GM03348 (cell line): ENCODE results near the gene CES4A.
A peak's percentile ranks its signal among the peaks of the same experiment; 100 is the strongest.
"Not testable (repeated sequence)": the region's sequence is repeated elsewhere in the genome, so short reads cannot be mapped to it uniquely, and the experiment has no call there.

Source experiments
- DNase-seq: peaks from one replicate; pipeline ENCODE4 v3.0.0; 2012; ENCODE audit warnings: low spot score

CES4A gene

DNA sequence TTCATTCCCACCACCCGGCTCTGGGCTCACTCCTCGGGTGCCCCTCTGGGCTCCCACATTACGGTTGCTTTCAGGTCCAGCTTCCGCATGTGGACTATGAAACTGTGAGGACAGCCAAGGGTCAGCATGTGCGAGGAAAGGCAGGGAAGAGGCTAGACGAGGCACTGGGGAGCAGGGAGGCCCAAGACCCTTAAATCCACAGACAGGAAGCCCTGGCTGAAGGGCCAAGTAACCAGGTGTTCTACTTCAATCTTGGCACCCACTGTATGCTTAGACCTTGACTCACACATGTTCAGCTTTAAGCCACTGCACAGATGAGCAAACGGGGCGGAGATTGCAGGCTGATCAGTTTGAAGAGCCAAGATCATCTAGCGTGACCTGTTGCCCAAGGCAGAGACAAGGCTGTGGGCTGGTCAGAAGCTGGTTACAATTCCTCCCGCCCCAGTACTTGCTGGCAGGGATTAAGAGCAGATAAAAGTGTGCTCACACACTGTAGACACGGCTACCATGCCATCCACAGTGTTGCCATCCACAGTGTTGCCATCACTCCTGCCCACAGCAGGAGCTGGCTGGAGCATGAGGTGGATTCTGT lies at the start of gene CES4A:
TSS of gene CES4A (plus strand) at position 393 of the 592 bp plus-strand sequence. CDS start at position 577, 184 bp downstream.
- no peak for DNase-seq

DNA sequence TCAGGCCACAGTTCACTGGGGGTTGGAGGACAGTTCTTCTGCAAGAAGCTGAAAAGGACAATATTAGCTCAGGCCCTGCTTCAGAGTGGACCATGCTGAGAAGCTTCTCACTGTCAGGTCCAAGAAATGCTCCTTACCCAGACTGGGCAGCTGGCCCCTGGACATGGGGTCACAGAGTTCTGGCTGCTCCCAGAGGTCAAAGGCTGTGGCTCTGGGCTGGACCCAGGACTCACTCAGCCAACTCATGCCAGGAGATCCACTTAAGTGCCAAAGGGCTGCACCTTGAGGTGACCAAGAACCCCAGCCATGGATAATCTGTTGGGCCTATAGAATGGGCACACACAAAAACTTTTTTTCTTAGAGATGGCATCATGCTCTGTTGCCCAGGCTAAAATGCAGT lies 49.0 kb upstream of the CES4A start:
- no peak for DNase-seq

DNA sequence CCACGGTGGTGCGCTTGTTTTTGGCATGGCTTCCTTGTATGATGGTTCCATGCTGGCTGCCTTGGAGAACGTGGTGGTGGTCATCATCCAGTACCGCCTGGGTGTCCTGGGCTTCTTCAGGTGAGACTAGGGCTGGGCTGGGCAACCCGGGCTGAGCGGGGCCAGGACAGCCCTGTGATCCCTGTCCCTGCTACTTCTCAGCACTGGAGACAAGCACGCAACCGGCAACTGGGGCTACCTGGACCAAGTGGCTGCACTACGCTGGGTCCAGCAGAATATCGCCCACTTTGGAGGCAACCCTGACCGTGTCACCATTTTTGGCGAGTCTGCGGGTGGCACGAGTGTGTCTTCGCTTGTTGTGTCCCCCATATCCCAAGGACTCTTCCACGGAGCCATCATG lies 48.2 kb upstream of the CES4A start:
- DNase-seq, result no peak

DNA sequence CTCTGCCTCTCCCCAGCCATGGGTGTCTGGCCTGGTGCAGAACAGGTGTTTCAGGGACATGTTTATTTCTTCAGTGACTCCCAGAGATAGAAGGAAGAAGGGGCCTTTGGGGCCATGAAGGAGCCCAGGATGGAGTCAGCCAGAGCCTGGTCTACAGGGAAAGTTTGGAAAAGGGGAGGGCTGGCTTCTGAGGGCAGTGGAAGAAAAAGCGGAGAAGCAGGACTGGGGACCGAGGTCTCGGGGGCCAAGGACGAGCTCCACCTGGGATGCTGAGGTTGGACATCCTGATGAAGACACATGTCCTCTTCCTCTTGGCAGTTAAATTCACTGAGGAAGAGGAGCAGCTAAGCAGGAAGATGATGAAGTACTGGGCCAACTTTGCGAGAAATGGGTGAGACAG lies 45.4 kb upstream of the CES4A start:
- no peak for DNase-seq

DNA sequence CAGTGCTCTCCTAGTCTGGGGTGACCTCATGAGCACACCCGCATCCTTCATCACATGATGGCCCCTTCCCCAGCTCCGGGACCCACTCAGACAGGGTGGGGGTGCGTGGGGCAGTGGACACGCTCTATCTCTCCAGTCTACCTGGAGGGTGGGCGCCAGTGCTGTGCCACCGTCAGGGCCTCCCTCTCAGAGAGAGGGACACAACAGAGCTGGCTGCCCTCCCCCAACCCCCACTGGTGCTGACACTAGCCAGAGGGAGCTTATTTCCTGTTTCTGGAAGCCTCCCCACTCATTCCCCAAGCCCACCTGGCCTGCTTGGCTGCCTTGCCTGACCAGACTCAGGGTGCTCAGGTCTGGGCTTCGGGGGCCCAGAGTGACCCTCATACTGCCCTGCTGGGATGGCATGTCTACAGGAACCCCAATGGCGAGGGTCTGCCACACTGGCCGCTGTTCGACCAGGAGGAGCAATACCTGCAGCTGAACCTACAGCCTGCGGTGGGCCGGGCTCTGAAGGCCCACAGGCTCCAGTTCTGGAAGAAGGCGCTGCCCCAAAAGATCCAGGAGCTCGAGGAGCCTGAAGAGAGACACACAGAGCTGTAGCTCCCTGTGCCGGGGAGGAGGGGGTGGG lies 44.8 kb upstream of the CES4A start:
- no peak for DNase-seq

DNA sequence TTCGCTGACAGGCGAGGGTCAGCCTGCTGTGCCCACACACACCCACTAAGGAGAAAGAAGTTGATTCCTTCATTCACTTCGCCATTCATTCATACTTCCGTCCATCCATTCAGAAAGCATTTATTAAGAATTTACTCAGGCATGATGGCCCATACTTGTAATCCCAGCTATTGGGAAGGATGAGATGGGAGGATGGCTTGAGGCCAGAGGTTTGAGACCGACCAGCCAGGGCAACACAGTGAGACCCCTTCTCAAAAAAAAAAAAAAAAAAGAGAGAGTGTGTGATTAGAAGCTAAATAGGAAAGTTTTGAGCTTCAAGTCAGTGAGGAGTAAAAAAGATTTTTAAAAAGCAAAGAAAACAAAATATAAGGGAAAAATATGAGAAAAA lies 44.3 kb upstream of the CES4A start:
- DNase-seq, result no peak

DNA sequence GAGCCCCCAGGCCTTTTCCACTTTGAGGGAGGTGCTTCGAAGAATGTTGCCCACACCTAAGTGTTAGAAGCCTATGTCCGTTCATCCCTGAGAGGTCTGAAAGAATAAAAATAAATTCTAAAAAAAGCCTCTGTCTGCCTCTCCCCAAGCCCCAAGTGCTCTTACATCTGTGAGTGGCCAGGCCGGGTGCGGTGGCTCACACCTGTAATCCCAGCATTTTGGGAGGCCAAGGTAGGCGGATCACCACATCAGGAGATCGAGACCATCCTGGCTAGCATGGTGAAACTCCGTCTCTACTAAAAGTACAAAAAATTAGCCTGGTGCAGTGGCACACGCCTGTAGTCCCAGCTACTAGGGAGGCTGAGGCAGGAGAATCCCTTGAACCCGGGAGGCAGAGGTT lies 43.4 kb upstream of the CES4A start:
- DNase-seq, result not testable (repeated sequence)

DNA sequence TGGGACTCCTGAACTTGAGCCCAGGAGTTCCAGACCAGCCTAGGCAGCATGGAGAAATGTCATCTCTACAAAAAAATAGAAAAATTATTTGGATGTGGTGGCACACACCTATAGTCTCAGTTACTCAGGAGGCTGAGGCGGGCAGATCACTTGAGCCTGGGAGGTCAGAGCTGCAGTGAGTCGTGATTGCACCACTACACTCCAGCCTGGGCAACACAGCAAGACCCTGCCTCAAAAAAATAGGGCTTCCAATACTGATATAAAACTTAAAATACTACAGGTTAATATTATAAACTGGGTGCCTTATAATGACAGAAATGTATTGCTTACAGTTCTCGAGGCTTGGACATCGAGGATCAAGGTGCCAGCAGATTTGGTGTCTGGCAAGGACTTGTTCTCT lies 42.5 kb upstream of the CES4A start:
- no peak for DNase-seq

DNA sequence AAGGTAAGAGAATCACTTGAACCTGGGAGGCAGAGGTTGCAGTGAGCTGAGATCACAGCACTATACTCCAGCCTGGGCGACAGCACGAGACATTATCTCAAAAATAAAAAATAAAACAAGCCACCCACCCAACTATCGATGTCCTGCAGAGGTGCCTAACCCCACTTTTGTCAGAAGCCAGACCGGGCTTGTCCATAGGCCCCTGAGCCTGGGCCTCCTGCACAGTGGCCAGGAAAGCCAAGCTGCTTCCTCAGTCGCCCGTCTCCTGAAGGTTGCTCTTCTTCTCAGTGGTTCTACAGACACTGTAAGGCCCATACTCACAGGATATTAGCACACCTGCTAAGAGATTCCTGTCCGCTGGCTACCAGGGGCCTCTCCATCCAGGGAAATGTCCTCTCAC lies 41.8 kb upstream of the CES4A start:
- no peak for DNase-seq

DNA sequence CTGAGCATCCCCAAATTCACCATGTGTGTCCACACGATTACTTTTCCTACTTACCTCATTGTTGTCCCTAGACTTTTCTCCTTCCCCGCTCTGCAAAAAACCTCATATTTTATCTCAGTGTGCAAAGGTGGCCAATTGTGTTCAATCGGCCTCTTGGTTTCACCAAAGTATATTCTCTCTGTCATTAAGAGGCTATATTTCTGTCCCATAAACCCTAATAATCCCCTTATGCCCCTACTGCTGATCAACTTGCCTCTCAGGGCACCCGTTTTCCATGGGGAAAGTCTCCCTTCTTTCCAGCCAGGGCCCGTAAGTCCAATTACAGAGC lies 41.5 kb upstream of the CES4A start:
- DNase-seq, result no peak

DNA sequence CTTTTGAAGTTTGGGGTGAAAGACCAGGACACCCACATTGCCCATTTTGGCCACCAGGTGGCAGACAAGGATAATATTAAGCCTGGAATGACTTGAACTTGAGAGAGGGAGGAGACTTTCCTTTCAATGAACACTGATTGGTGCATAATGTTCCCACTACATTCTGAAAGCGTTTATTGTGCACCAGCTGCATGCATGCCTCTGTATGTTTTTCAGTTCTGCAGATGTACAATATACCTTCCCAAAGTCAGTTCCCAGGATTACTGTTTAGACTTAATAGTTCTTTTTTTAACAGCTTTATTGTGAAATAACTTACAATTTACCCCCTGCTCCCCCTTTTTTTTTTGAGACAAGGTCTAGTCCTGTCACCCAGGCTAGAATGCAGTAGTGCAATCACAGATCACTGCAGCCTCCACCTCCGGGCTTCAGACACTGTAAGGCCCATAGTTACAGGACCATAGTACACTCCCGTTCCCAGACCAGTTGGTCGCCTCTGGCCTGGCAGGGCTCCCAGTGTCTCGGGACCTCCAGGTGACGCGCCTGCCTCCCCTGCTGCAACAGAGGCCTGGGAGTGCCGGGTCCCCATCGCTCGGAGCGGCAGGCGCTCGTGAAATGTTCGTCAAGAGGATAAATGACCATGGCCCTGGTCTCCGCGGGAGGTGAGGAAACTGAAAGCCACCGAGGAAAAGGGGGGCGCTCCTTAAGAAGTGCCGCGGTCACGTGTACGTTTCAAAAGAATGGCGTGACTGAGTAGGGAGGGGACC lies 40.9 kb upstream of the CES4A start:
- DNase-seq, result peak; percentile 93

DNA sequence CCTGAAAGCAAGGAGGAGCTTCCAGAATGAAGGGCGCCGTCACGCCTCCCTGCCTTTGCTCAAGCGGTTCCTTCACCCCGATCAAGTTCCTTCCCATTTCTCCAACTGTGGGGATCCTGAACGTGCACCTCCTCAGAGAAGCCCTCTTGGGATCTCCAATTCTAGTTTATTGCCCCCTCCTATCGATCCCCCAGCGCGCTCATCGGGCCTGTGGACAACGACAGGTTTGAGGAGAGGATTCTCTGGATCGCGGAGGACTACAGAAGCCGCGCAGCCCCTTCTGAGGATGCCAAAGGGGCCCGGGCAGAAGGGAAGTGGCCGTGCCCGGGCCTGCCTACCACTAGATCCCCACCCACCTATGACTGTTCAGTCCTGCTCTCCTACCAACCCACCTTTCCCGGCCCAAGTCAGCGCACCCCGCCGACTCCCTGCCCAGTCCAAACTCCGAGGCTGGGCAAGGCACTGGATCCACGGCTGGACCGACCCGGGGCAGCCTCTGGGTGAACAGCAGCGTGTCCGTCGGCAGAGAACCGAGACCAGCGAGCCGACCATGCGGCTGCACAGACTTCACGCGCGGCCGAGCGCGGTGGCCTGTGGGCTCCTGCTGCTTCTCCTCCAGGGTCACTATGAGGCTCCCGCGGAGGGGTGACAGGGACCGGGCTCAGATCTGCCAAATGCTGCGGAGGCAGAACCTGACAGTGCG lies 40.1 kb upstream of the CES4A start:
- DNase-seq, result peak; percentile 44

DNA sequence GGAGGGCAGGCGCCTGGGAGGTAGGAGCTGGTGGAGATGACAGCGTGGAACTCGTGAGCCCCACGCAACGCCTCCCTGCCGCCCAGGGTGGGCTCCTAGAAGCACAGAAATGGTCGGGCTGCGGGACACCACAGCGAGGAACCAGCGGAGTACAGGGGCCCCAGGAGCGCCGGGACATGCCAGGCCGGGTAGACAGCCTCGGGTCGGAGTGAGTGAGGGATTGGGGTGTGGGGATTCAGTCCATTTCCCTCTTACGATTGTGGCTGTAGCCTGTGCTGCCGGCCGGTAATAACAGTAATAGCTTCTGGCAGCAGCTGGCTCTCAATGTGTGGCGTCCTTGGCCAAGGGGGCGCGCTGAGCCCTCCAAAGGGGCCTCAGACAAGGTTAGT lies 39.6 kb upstream of the CES4A start:
- no peak for DNase-seq

DNA sequence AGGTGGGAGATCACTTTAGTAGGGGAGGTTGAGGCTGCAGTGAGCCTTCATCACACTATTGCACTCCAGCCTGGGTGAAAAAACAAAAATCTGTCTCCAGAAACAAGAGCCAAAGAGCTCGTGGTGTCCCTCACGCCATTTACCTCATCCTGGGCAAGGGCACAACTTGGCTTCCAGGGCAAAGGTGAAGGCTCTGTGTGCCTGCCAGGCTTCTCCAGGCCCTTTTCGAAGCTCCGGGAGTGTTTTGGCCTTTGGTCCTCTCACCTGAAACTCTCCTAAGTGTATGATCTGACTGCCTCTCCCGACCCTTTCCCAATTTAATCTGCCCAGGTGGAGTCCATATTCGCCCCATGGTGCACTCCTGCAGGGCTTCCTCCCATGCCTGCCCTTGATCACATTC lies 38.9 kb upstream of the CES4A start:
- DNase-seq, result no peak

DNA sequence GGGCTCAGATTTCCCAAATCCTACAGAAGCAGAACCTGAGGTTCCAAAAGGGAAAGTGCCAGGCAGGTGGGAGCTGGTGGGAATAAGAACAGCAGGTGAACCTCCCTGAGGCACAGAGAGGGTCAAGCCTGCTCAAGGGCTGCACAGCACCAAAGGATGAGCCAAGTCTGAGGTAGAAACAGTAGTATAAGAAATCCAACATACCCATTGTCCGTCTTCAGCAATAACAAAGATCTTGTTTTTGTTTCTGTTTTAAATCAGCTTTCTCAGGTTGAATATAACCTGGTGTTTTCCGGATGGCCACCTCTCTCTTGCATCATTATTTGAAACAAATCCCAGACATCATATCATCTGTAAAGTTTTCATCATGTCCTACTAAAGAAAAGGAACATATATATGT lies 38.0 kb upstream of the CES4A start:
- DNase-seq, result no peak

DNA sequence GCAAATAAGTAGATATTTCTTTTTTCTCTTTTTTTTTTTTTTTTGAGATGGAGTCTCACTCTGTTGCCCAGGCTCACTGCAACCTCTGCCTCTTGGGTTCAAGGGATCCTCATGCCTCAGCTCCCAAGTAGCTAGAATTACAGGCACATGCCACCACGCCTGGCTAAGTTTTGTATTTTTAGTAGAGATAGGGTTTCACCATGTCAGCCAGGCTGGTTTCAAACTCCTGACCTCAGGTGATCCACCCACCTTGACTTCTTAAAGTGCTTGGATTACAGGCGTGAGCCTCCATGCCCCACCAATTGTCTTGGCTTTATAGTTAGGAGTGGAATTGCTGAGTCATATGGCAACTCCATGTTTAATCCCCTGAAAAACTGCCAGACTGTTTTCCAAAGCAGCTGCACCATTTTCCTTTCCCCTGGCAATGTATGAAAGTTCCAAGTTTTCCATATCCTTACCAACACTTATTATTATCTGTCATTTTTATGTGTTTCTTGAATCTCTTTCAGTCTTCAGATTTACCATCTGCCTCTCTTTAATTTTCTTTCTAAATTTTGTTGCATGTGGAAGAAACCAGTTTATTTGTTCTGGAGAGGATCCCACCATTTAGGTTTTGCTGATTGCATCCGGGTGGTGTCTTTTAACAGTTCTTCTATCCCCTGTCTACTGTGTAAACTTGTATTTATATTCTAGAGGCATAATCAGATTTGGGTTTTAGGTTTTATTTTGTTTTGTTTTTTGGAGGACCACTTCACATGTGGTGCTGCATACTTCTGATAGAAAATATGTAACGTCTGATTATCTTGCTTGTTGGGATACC lies 37.2 kb upstream of the CES4A start:
- no peak for DNase-seq

DNA sequence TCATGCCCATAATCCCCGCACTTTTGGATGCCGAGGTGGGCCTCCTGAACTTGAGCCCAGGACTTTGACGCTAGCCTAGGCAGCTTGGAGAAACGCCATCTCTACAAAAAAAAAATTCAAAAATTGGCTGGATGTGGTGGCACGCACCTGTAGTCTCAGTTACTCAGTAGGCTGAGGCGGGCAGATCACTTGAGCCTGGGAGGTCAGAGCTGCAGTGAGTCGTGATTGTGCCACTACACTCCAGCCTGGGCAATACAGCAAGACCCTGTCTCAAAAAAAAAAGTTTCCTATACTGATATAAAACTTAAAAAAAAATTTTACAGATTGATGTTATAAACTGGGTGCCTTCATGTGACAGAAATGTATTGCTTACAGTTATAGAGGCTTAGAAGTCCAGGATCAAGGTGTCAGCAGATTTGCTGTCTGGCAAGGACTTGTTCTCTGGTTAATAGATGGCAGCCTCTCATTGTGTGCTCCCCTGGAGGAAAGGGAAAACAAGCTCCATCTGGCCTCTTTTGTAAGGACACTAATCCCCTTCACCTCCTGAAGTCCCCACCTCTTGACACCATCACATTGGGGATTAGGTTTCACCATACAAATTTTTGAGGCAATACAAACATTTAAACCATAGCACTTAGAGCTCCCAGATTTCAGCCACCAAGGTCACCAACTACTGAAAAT lies 35.8 kb upstream of the CES4A start:
- no peak for DNase-seq

DNA sequence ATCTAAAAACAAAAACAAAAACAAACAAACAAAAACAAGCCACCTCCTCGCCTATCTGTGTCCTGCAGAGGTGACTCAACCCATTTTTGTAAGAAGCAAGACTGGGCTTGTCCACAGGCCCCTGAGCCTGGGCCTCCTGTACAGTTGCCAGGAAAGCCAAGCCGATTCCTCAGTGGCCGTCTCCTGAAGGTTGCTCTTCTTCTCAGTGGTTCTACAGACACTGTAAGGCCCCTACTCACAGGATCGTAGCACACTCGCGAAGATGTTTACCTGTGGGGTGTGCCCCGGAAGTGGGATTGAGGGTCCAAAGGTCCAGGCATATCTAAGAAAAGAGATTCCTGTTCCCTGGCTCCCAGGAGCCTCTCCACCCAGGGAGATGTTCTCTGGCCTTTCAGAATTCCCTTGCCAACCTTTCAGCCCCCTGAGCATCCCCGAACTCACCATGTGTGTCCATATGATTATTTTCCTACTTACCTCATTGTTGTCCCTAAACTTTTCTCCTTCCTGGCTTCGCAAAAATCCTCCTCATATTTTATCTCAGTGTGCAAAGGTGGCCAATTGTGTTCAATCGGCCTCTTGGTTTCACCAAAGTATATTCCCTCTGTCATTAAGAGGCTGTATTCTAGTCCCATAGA lies 34.8 kb upstream of the CES4A start:
- DNase-seq, result no peak

DNA sequence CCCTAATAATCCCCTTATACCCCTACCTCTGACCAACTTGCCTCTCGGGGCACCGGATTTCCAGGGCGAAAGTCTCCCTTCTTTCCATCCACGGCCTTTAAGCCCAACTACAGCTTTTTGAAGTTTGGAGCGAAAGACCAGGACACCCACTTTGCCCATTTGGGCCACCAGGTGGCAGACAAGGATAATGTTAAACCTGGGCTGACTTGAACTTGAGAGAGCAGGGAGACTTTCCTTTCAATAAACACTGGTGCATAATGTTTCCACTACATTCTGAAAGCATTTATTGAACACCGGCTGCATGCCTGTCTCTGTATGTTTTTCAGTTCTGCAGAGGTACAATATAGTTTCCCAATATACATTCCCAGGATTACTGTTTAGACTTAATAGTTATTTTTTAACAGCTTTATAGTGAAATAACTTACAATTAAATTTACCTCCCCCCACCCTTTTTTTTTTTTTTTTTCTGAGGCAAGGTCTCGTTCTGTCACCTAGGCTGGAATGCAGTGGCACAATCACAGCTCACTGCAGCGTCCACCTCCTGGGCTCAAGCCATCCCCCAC lies 34.2 kb upstream of the CES4A start:
- DNase-seq, result peak; percentile 87

DNA sequence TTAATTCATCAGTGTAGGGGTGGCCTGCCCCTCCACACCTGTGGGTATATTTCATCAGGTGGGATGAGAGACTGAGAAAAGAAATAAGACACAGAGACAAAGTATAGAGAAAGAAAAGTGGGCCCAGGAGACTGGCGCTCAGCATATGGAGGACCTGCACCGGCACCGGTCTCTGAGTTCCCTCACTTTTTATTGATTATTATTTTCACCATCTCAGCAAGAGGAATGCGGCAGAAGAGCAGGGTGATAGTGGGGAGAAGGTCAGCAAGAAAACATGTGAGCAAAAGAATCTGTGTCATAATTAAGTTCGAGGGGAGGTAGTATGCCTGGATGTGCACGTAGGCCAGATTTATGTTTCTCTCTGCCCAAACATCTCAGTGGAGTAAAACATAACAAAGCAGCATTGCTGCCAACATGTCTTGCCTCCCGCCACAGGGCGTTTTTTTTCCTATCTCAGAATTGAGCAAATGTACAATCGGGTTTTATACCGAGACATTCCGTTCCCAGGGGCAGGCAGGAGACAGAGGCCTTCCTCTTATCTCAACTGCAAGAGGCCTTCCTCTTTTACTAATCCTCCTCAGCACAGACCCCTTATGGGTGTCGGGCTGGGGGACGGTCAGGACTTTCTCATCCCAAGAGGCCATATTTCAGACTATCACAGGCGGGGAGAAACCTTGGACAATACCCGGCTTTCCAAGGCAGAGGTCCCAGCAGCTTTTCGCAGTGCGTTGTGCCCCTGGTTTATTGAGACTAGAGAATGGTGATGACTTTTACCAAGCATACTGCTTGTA lies 32.8 kb upstream of the CES4A start:
- DNase-seq, result not testable (repeated sequence)
